Measurements from ENCODE around the gene HSPA12A.

DNA sequence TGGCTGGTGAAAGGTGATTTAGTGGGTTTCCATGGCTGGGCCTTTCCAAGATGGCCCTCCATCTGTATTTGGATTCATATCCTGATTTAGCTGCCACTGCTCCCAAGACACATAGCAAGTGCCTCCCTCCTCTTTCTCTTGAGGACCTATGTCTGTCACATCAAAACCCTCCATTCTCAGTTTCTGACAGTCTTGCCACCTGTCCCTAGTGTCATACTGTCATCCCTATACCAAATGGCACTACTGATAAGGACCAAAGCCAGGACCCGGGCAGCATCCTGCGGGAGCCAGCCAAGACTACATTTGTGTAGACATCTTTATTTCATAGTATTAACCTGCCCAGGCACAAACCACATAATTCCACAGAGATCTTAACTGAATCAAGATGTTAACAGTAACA is 86.8 kb downstream of the HSPA12A start:
- TF ChIP-seq TEAD4 (IDR thresholded peaks at IDR 0.05), result no peak
- TF ChIP-seq, protein P1, sequence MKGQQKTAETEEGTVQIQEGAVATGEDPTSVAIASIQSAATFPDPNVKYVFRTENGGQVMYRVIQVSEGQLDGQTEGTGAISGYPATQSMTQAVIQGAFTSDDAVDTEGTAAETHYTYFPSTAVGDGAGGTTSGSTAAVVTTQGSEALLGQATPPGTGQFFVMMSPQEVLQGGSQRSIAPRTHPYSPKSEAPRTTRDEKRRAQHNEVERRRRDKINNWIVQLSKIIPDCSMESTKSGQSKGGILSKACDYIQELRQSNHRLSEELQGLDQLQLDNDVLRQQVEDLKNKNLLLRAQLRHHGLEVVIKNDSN (IDR thresholded peaks at IDR 0.05), result no peak
- TF ChIP-seq RAD21 (IDR thresholded peaks at IDR 0.05; ENCODE audit: low read depth), result no peak
- no peak for TF ChIP-seq FOXM1 (IDR thresholded peaks at IDR 0.05; ENCODE audit: borderline replicate concordance, low read depth)
- TF ChIP-seq, protein P2, sequence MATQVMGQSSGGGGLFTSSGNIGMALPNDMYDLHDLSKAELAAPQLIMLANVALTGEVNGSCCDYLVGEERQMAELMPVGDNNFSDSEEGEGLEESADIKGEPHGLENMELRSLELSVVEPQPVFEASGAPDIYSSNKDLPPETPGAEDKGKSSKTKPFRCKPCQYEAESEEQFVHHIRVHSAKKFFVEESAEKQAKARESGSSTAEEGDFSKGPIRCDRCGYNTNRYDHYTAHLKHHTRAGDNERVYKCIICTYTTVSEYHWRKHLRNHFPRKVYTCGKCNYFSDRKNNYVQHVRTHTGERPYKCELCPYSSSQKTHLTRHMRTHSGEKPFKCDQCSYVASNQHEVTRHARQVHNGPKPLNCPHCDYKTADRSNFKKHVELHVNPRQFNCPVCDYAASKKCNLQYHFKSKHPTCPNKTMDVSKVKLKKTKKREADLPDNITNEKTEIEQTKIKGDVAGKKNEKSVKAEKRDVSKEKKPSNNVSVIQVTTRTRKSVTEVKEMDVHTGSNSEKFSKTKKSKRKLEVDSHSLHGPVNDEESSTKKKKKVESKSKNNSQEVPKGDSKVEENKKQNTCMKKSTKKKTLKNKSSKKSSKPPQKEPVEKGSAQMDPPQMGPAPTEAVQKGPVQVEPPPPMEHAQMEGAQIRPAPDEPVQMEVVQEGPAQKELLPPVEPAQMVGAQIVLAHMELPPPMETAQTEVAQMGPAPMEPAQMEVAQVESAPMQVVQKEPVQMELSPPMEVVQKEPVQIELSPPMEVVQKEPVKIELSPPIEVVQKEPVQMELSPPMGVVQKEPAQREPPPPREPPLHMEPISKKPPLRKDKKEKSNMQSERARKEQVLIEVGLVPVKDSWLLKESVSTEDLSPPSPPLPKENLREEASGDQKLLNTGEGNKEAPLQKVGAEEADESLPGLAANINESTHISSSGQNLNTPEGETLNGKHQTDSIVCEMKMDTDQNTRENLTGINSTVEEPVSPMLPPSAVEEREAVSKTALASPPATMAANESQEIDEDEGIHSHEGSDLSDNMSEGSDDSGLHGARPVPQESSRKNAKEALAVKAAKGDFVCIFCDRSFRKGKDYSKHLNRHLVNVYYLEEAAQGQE (IDR thresholded peaks at IDR 0.05; ENCODE audit: low read depth), result no peak
- TF ChIP-seq, protein P3, sequence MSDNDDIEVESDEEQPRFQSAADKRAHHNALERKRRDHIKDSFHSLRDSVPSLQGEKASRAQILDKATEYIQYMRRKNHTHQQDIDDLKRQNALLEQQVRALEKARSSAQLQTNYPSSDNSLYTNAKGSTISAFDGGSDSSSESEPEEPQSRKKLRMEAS (IDR thresholded peaks at IDR 0.05), result no peak
- TF ChIP-seq EP300 (IDR thresholded peaks at IDR 0.05; ENCODE audit: borderline replicate concordance), result no peak
- no peak for TF ChIP-seq TCF12 (IDR thresholded peaks at IDR 0.05; ENCODE audit: low read depth)
- no peak for TF ChIP-seq TAF1 (IDR thresholded peaks at IDR 0.05; ENCODE audit: low read depth)
- no peak for TF ChIP-seq CREB1 (IDR thresholded peaks at IDR 0.05; ENCODE audit: low read depth)
